Thyroid gland (tissue), 4 donors: Measurements from ENCODE around the gene SIGLEC10. TPM values are rescaled to one million over a fixed set of nuclear protein-coding genes. Genes with fewer than 3 reads are reported as not detected.
"Not testable (repeated sequence)": the region's sequence is repeated elsewhere in the genome, so short reads cannot be mapped to it uniquely, and the experiment has no call there.

Source experiments
- DNase-seq, 2 donors: peaks; one replicate each; pipeline ENCODE4 v3.0.0-alpha.2; 2019
- H3K27ac ChIP-seq, 3 donors: fragments of 200-600 bp; sonication (generic); 1 replicate in 2 of 3; 2 replicates in 1 of 3; pipeline ENCODE4 v1.5.1; 2016 to 2019; ENCODE audit warnings: mild to moderate bottlenecking in 1 of 3, moderate library complexity in 1 of 3
- H3K27me3 ChIP-seq: fragments of 200-600 bp; sonication (generic); one replicate; pipeline ENCODE4 v1.5.1; 2019
- H3K36me3 ChIP-seq, 2 donors: fragments of 200-600 bp; sonication (generic); one replicate each; pipeline ENCODE4 v1.5.1; 2016 to 2019
- H3K4me1 ChIP-seq, 2 donors: fragments of 200-600 bp; sonication (generic); one replicate each; pipeline ENCODE4 v1.5.1; 2017 to 2019
- H3K4me3 ChIP-seq, 3 donors: fragments of 200-600 bp; sonication (generic); replicated peaks in 1 of 3; 1 replicate in 2 of 3; 2 replicates in 1 of 3; pipeline ENCODE4 v1.5.1; 2016; ENCODE audit warnings: mild to moderate bottlenecking in 1 of 3
- H3K9me3 ChIP-seq: fragments of 200-600 bp; sonication (generic); one replicate; pipeline ENCODE4 v1.5.1; 2017
- CTCF ChIP-seq, 6 experiments: fragments of 200-600 bp in 3 of 6; fragments of 450-650 bp in 3 of 6; sonication (generic) in 3 of 6; IDR thresholded peaks; one replicate each; pipeline ENCODE4 v1.5.1; 2016 to 2019; ENCODE audit warnings: antibody characterized with exemption in 6 of 6, mild to moderate bottlenecking in 2 of 6, inconsistent platforms in 1 of 6, moderate library complexity in 1 of 6
- POLR2A ChIP-seq, 2 donors: fragments of 450-650 bp; IDR thresholded peaks; one replicate each; pipeline ENCODE4 v1.6.1; 2017; ENCODE audit warnings: antibody characterized with exemption in 2 of 2, mild to moderate bottlenecking in 2 of 2, moderate library complexity in 1 of 2
- WGBS, 2 donors: methylation state at CpG; one replicate each; pipeline ENCODE4 v1.1.5; 2017; 5-methylcytosine and 5-hydroxymethylcytosine counted together
- intact Hi-C: fragments of 100-400 bp; cut with DNase I; formaldehyde crosslinking; loops from one replicate; pipeline ENCODE4 v1.15.1; 2023
- total RNA-seq, 4 donors: library from RNA; depleted of rRNA; stranded (reverse); fragments of >200 nt; gene quantifications; one replicate each; pipeline ENCODE4 v1.2.3, GENCODE V29; 2016

The SIGLEC10 gene
- total RNA-seq, 4 donors from 2014 or later = 1.3 to 5.3 (median 2.9) TPM

- no peak for DNase-seq
- TF ChIP-seq CTCF (IDR thresholded peaks at IDR 0.05) (no peak), POLR2A (IDR thresholded peaks at IDR 0.05) (no peak)
- Histone ChIP-seq H3K27ac (no peak overlapping the region), H3K36me3 (no peaks in the 10 kb centered on the region), H3K9me3 (no peaks in the 10 kb centered on the region), H3K4me3 (no peak overlapping the region), H3K27me3 (no peaks in the 10 kb centered on the region), H3K4me1 (no peaks in the 10 kb centered on the region)
- intact Hi-C loops = no loop called here
- 82% methylated on average over 11 of the region's 12 CpGs; no CpG with 5 or more reads in 1 of the 2 donors for WGBS, 2 donors
Measured at GRCh38 chr19:51415187-51415586, 2.3 kb downstream of the SIGLEC10 start.

GRCh38 chr19:51410950-51411748, 6.3 kb downstream of the SIGLEC10 start:
- TF ChIP-seq POLR2A (IDR thresholded peaks at IDR 0.05) (no peak), CTCF (IDR thresholded peaks at IDR 0.05) (no peak)
- DNase-seq = no peak
- no peak overlapping the region for H3K27ac ChIP-seq
- H3K4me3 ChIP-seq = no peak overlapping the region
- no peaks in the 10 kb centered on the region for H3K9me3 ChIP-seq
- H3K4me1 ChIP-seq = no peaks in the 10 kb centered on the region
- H3K36me3 ChIP-seq = no peaks in the 10 kb centered on the region
- no peaks in the 10 kb centered on the region for H3K27me3 ChIP-seq
- 86 to 90% methylated on average over 15 of the region's 15 CpGs for WGBS, 2 donors
- intact Hi-C loops = no loop called here

GRCh38 chr19:51407511-51408131, 9.8 kb downstream of the SIGLEC10 start:
- Histone ChIP-seq H3K4me1 (no peaks in the 10 kb centered on the region), H3K27me3 (no peaks in the 10 kb centered on the region), H3K4me3 (no peak overlapping the region), H3K27ac (no peak overlapping the region), H3K9me3 (no peaks in the 10 kb centered on the region), H3K36me3 (no peaks in the 10 kb centered on the region)
- intact Hi-C loops = no loop called here
- TF ChIP-seq CTCF (IDR thresholded peaks at IDR 0.05) = peak in 2 of 6 experiments; percentile 14 to 28
- TF ChIP-seq POLR2A (IDR thresholded peaks at IDR 0.05) = no peak
- no peak for DNase-seq
- 39 to 43% methylated on average over 6 of the region's 6 CpGs for WGBS, 2 donors

GRCh38 chr19:51402117-51402516, 15.3 kb downstream of the SIGLEC10 start:
- intact Hi-C loops = no loop called here

GRCh38 chr19:51399936-51400335, 17.5 kb downstream of the SIGLEC10 start:
- not testable (repeated sequence) for H3K27ac ChIP-seq, H3K9me3 ChIP-seq, H3K4me1 ChIP-seq, H3K27me3 ChIP-seq, DNase-seq, H3K4me3 ChIP-seq, H3K36me3 ChIP-seq
- intact Hi-C loops = loop anchor here (10.0 kb wide), 1 partner anchor 55 kb away; the partner anchor contains the start of gene VSIG10L
- 86 to 94% methylated on average over 7 of the region's 7 CpGs for WGBS, 2 donors

More at GRCh38 chr19:51402117-51402516, 15.3 kb downstream of the SIGLEC10 start:
- no peak overlapping the region for H3K4me3 ChIP-seq
- no peaks in the 10 kb centered on the region for H3K36me3 ChIP-seq
- 95 to 97% methylated on average over 9 of the region's 9 CpGs for WGBS, 2 donors
- H3K4me1 ChIP-seq = no peaks in the 10 kb centered on the region
- no peak for DNase-seq
- TF ChIP-seq CTCF (IDR thresholded peaks at IDR 0.05) = no peak
- TF ChIP-seq POLR2A (IDR thresholded peaks at IDR 0.05) = no peak
- no peaks in the 10 kb centered on the region for H3K9me3 ChIP-seq
- no peak overlapping the region for H3K27ac ChIP-seq
- H3K27me3 ChIP-seq = no peaks in the 10 kb centered on the region
